Peyer's patch (tissue), 4 donors: Measurements from ENCODE around the gene TCIRG1.

Source experiments
- CTCF ChIP-seq, 6 experiments: fragments of 450-650 bp in 4 of 6; fragments of 200-600 bp in 2 of 6; sonication (generic) in 1 of 6; IDR thresholded peaks; one replicate each; pipeline ENCODE4 v1.5.1; 2017 to 2019; ENCODE audit warnings: antibody characterized with exemption in 6 of 6, mild to moderate bottlenecking in 3 of 6, moderate library complexity in 1 of 6
- POLR2A ChIP-seq, 2 donors: fragments of 450-650 bp; IDR thresholded peaks; one replicate each; pipeline ENCODE4 v1.5.1; 2017; ENCODE audit warnings: antibody characterized with exemption in 2 of 2, mild to moderate bottlenecking in 2 of 2, moderate library complexity in 2 of 2

GRCh38 chr11:68026391-68027105 lies 12.3 kb upstream of the TCIRG1 start:
- TF ChIP-seq POLR2A (IDR thresholded peaks at IDR 0.05), result no peak
- no peak for TF ChIP-seq CTCF (IDR thresholded peaks at IDR 0.05)
